Testis (tissue), 5 donors: ENCODE measurements around the gene BAMBI. TPM values are rescaled to one million over a fixed set of nuclear protein-coding genes. Genes with fewer than 3 reads are reported as not detected.

Experiments used
- DNase-seq: peaks from one replicate; pipeline ENCODE4 v3.0.0-alpha.2; 2019
- H3K27ac ChIP-seq, 2 donors: fragments of 200-600 bp; sonication (generic); one replicate each; pipeline ENCODE4 v1.5.1; 2019
- H3K27me3 ChIP-seq: fragments of 200-600 bp; sonication (generic); one replicate; pipeline ENCODE4 v1.5.1; 2019
- H3K36me3 ChIP-seq: fragments of 200-600 bp; sonication (generic); one replicate; pipeline ENCODE4 v1.5.1; 2017; ENCODE audit warnings: low read depth; ENCODE audit errors: missing control alignments
- H3K4me1 ChIP-seq: fragments of 200-600 bp; sonication (generic); one replicate; pipeline ENCODE4 v1.5.1; 2019
- H3K4me3 ChIP-seq, 2 donors: fragments of 200-600 bp; sonication (generic); one replicate each; pipeline ENCODE4 v1.5.1; 2017 to 2019
- H3K9me3 ChIP-seq: fragments of 200-600 bp; sonication (generic); one replicate; pipeline ENCODE4 v1.5.1; 2017
- CTCF ChIP-seq, 3 experiments: fragments of 450-650 bp in 2 of 3; fragments of 200-600 bp in 1 of 3; sonication (generic) in 1 of 3; IDR thresholded peaks; one replicate each; pipeline ENCODE4 v1.5.1; 2016 to 2019; ENCODE audit warnings: antibody characterized with exemption in 3 of 3, mild to moderate bottlenecking in 2 of 3, moderate library complexity in 1 of 3
- POLR2A ChIP-seq: fragments of 450-650 bp; IDR thresholded peaks from one replicate; pipeline ENCODE4 v1.6.1; 2017; ENCODE audit warnings: antibody characterized with exemption, mild to moderate bottlenecking, moderate library complexity
- WGBS, 2 donors: methylation state at CpG; one replicate each; pipeline ENCODE4 v1.1.5; 2018; 5-methylcytosine and 5-hydroxymethylcytosine counted together
- intact Hi-C: fragments of 100-400 bp; cut with DNase I; formaldehyde crosslinking; loops from one replicate; pipeline ENCODE4 v1.15.1; 2023; ENCODE audit warnings: low total_unique reads
- long read RNA-seq, 2 donors: transcript quantifications; one replicate each; lab custom pipeline, GENCODE V29; 2026
- polyA plus RNA-seq: library from polyadenylated mRNA; stranded (reverse); fragments of 350-450 nt; fragmentation: Illumina TruSeq; extraction: RNeasy Lipid Tissue Mini Kit (QIAGEN cat#74804); gene quantifications from one replicate; pipeline ENCODE4 v1.2.3, GENCODE V29; 2014; ENCODE audit warnings: low read depth, low replicate concordance; ENCODE audit not compliant: insufficient read depth
- total RNA-seq, 2 donors: library from RNA; depleted of rRNA; stranded (reverse); fragments of >200 nt; gene quantifications; one replicate each; pipeline ENCODE4 v1.2.3, GENCODE V29; 2016

BAMBI gene
- total RNA-seq (10 to 100 TPM; 49.7 to 59.6 TPM), polyA plus RNA-seq (24.4 TPM)
- long read RNA-seq, donor 1, transcript BAMBI-201 (3 exons, 1,877 nt): major isoform, 32 of 43 reads
- long read RNA-seq, donor 1, partial matches to known transcripts: 7 of 43 reads
- long read RNA-seq, donor 1, other reads (novel, unspliced or antisense): 0 of 43 reads
- long read RNA-seq, donor 2, transcript BAMBI-201 (3 exons, 1,877 nt): major isoform, 27 of 28 reads
- long read RNA-seq, donor 2, partial matches to known transcripts: 0 of 28 reads
- long read RNA-seq, donor 2, other reads (novel, unspliced or antisense): 0 of 28 reads

- WGBS, 2 donors: 1% methylated on average over 93 of the region's 120 CpGs; no CpG with 5 or more reads in 1 of the 2 donors
- peaks cover 4% of the 10 kb centered on the region for H3K4me1 ChIP-seq
- H3K27ac ChIP-seq: peak within 1 kb of the TSS; percentile 53 to 57
- peak; percentile 95 for DNase-seq
- no peaks in the 10 kb centered on the region for H3K27me3 ChIP-seq
- no peaks in the 10 kb centered on the region for H3K36me3 ChIP-seq
- no peaks in the 10 kb centered on the region for H3K9me3 ChIP-seq
- peak within 1 kb of the TSS; percentile 74 to 80 for H3K4me3 ChIP-seq
- intact Hi-C loops: loop anchor here (5.0 kb wide), 1 partner anchor 625 kb away; no protein-coding TSS in a partner anchor
- TF ChIP-seq CTCF (IDR thresholded peaks at IDR 0.05): peak; percentile 53 to 73 (median 57)
- TF ChIP-seq POLR2A: peak; percentile 36
Observed at GRCh38 chr10:28676968-28677887, at the start of gene BAMBI. BAMBI (plus strand) TSS chr10:28677521; CDS start chr10:28677898, 377 bp downstream.

GRCh38 chr10:28628184-28628893, 49.0 kb upstream of the BAMBI start:
- peak; percentile 57 to 83 (median 67) for TF ChIP-seq CTCF (IDR thresholded peaks at IDR 0.05)
- TF ChIP-seq POLR2A: no peak
- Histone ChIP-seq H3K4me1 (no peaks in the 10 kb centered on the region), H3K36me3 (no peaks in the 10 kb centered on the region), H3K27ac (no peak overlapping the region), H3K4me3 (no peak overlapping the region), H3K27me3 (no peaks in the 10 kb centered on the region), H3K9me3 (no peaks in the 10 kb centered on the region)
- DNase-seq: peak; percentile 90
- 38 to 49% methylated on average over 15 of the region's 15 CpGs for WGBS, 2 donors
- intact Hi-C loops: no loop called here

- no peaks in the 10 kb centered on the region for H3K27me3 ChIP-seq
- no peaks in the 10 kb centered on the region for H3K36me3 ChIP-seq
- no peaks in the 10 kb centered on the region for H3K9me3 ChIP-seq
- no peak overlapping the region for H3K27ac ChIP-seq
- WGBS, 2 donors: 89% methylated on average over 5 of the region's 5 CpGs
- intact Hi-C loops: no loop called here
- TF ChIP-seq CTCF (IDR thresholded peaks at IDR 0.05): no peak
- DNase-seq: no peak
- no peaks in the 10 kb centered on the region for H3K4me1 ChIP-seq
- no peak overlapping the region for H3K4me3 ChIP-seq
Observed at GRCh38 chr10:28631896-28632583, 45.3 kb upstream of the BAMBI start.

DNA sequence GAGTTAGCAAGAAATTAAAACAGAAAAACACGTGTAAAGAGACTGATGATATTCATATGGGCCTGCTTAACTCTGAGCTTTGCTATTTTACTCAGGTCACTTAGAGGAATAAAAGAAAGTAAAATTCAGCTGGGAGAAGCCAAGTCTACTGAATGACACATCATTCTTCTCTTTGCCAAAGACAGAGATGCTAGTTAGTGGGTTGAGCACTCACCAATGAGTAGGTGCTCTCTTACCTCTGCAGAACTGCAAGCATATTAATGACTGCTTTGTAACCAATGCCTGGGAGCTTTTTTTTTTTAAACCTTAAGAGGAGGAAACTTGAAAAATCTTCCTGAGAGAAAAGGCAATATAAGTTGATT, 44.8 kb upstream of the BAMBI start:
- Histone ChIP-seq H3K9me3 (no peaks in the 10 kb centered on the region), H3K27me3 (no peaks in the 10 kb centered on the region), H3K4me3 (no peak overlapping the region), H3K4me1 (no peaks in the 10 kb centered on the region), H3K36me3 (no peaks in the 10 kb centered on the region), H3K27ac (no peak overlapping the region)
- TF ChIP-seq POLR2A: no peak
- TF ChIP-seq CTCF (IDR thresholded peaks at IDR 0.05): no peak
- 86 to 88% methylated on average over 1 of the region's 1 CpG for WGBS, 2 donors
- DNase-seq: no peak
- intact Hi-C loops: no loop called here
